HK-2 (cell line): Measurements from ENCODE around the gene XRCC6.
"Not testable (repeated sequence)": the region's sequence is repeated elsewhere in the genome, so short reads cannot be mapped to it uniquely, and the experiment has no call there.

Experiments
- DNase-seq: peaks from one replicate; pipeline ENCODE4 v3.0.0-alpha.2; 2018; ENCODE audit not compliant: unreplicated experiment

The XRCC6 gene

GRCh38 chr22:41686890-41687289 is 65.8 kb downstream of the XRCC6 start:
- not testable (repeated sequence) for DNase-seq

GRCh38 chr22:41687901-41688364 is 66.8 kb downstream of the XRCC6 start:
- peak; percentile 45 for DNase-seq

- DNase-seq: peak; percentile 86
Measured at GRCh38 chr22:41688365-41689211, 67.5 kb downstream of the XRCC6 start, which contains the start of gene SNU13. Gene SNU13, minus strand, starts transcription at chr22:41688867. Its CDS starts 71 bp downstream, at chr22:41688796.

- no peak for DNase-seq
Measured at GRCh38 chr22:41690476-41690875, 69.4 kb downstream of the XRCC6 start.

GRCh38 chr22:41695211-41695610 is 74.1 kb downstream of the XRCC6 start:
- no peak for DNase-seq

- no peak for DNase-seq
Measured at GRCh38 chr22:41696703-41697102, 75.6 kb downstream of the XRCC6 start.

GRCh38 chr22:41697126-41697775 is 76.2 kb downstream of the XRCC6 start:
- DNase-seq: peak; percentile 95

GRCh38 chr22:41699264-41700107 is 78.4 kb downstream of the XRCC6 start, which contains the start of gene MEI1:
Gene MEI1, plus strand, starts transcription at chr22:41699503. Its CDS starts 36 bp downstream, at chr22:41699539.
- DNase-seq: no peak

- no peak for DNase-seq
Measured at GRCh38 chr22:41700108-41700364, 78.9 kb downstream of the XRCC6 start.

- DNase-seq: no peak
Measured at GRCh38 chr22:41702763-41703162, 81.7 kb downstream of the XRCC6 start.

- DNase-seq: no peak
Measured at GRCh38 chr22:41709341-41709740, 88.2 kb downstream of the XRCC6 start.

GRCh38 chr22:41713004-41713403 is 91.9 kb downstream of the XRCC6 start:
- peak; percentile 13 for DNase-seq
